Activated T-helper 17 cell treated with anti-CD3 and anti-CD28 coated beads, Interleukin-2, amount 50 U/mL, for 72 hours (primary cell): ENCODE measurements around the gene PPP6R2. TPM values are rescaled to one million over a fixed set of nuclear protein-coding genes. Genes with fewer than 3 reads are reported as not detected.
A peak's percentile ranks its signal among the peaks of the same experiment; 100 is the strongest.

Source experiments
- ATAC-seq: fragments of 150-1000 bp; cut with Tn5 transposase; replicated peaks from 2 replicates; pipeline ENCODE4 v1.10.0; 2021; ENCODE audit warnings: mild to moderate bottlenecking, moderate library complexity
- H3K27ac Mint-ChIP-seq: one replicate; pipeline ENCODE4 v1.8.0; 2022; ENCODE audit warnings: mixed read lengths
- H3K27me3 Mint-ChIP-seq: one replicate; pipeline ENCODE4 v1.8.0; 2022; ENCODE audit warnings: mixed read lengths
- H3K36me3 Mint-ChIP-seq: one replicate; pipeline ENCODE4 v1.8.0; 2022; ENCODE audit warnings: low read depth, mild to moderate bottlenecking, mixed read lengths
- H3K4me1 Mint-ChIP-seq: one replicate; pipeline ENCODE4 v1.8.0; 2022; ENCODE audit warnings: mixed read lengths
- H3K4me3 Mint-ChIP-seq: one replicate; pipeline ENCODE4 v1.8.0; 2022; ENCODE audit warnings: mild to moderate bottlenecking, mixed read lengths
- H3K9me3 Mint-ChIP-seq: one replicate; pipeline ENCODE4 v1.8.0; 2022; ENCODE audit warnings: mixed read lengths
- total RNA-seq, 2 donors: library from RNA; stranded (reverse); gene quantifications; one replicate each; pipeline ENCODE4 v1.2.3, GENCODE V29; 2022

The PPP6R2 gene
- total RNA-seq, 2 donors from 2014 or later, result 45.6 to 46.6 TPM

DNA sequence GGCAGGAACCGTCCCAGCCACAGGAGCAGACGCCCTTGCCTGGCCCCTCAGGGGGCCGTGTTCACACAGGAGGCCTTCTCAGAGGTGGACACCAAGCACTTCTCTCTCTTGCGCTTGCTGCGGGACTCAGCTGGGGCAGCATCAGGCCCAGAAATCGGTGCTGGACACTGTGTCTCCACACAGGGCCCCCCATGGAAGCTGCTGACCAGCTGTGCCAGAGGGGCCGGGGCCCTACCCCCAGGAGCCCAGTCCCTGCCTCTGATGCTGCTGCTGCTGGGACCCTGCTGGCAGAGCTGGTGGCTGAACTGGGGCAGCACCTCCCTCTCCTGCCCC, 39.6 kb upstream of the PPP6R2 start:
- peaks cover 6% of the 10 kb centered on the region for H3K27me3 Mint-ChIP-seq
- no peaks in the 10 kb centered on the region for H3K9me3 Mint-ChIP-seq
- no peak overlapping the region for H3K4me3 Mint-ChIP-seq
- no peaks in the 10 kb centered on the region for H3K36me3 Mint-ChIP-seq
- H3K27ac Mint-ChIP-seq, result no peak overlapping the region
- no peak for ATAC-seq
- H3K4me1 Mint-ChIP-seq, result peaks cover 5% of the 10 kb centered on the region

DNA sequence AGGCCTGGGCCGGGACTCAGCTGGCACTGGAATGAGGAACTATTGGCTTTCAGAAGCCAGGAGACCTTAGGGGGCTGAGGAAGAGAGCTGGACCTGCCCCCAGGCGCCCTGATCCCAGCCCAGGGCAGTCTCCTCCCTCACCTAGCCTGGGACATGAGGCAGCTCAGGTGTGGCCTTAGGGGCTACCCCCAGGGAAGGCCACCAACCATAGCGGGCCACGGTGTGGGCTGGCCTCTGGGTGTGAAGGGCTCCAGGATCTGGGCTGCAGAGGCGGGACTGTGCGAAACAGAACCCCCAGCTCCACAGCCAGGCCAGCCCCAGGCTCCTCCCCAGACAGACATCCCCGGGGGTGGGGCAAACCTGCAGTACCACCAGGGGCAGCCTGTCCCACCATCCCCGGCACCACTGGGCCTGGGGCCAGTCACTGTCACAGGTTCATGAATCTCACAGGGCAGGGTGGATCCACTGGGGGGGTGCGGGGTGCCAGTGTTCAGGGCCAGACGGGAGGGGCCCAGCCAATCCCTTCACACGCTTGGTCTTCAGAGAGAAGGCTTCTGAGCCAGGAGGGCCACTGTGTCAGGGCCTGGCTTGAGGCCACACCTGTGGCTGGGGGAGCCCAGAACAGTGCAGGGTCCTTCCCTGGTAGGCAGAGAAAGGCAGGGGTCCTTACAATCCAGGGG, 39.1 kb upstream of the PPP6R2 start:
- H3K27me3 Mint-ChIP-seq, result peaks cover 6% of the 10 kb centered on the region
- no peaks in the 10 kb centered on the region for H3K9me3 Mint-ChIP-seq
- no peaks in the 10 kb centered on the region for H3K36me3 Mint-ChIP-seq
- H3K4me1 Mint-ChIP-seq, result peaks cover 5% of the 10 kb centered on the region
- no peak overlapping the region for H3K27ac Mint-ChIP-seq
- no peak for ATAC-seq
- no peak overlapping the region for H3K4me3 Mint-ChIP-seq

DNA sequence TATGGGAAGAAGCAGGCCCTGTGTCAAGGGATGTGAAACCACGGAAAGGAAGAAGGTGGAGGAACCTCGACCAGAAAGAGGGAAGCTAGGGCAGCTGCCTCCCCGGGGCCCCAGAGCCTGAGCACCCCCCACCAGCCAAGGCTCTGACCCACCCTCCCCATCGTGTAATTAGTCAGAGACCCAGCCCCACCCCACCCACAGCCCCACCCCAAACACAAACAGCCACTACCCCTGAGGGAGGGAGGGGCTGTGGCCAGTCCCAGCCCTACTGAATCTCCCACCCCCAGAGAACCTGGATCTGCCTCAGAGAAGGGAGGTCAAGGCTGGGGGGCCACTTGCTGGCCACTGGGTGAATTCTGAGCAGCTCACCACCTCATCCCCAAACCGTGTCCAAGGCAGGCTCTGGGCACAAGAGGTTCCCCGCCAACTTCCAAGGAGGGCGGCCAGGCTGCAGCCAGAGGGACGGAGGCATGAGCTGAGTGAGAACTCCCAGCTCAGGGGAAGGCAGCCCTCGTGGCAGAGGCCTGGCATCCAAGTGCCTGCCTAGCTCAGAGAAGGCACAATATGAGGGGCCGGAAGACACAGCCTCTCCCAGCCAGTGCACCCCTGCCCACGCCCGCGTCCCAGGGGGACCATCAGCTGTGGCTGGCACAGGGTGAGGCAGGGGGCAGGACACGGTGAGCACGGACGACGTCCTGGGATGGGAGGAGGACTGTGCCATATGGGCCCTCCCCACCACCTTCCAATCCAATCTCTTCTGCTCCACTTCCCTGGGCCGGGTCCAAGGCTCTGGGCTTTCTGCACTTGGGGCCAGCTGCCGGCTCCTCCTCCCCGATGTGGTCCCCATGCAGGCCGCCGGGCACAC, 38.4 kb upstream of the PPP6R2 start:
- Mint-ChIP-seq H3K27me3 (peaks cover 6% of the 10 kb centered on the region), H3K9me3 (no peaks in the 10 kb centered on the region), H3K4me1 (peaks cover 5% of the 10 kb centered on the region), H3K27ac (no peak overlapping the region), H3K4me3 (no peak overlapping the region), H3K36me3 (no peaks in the 10 kb centered on the region)
- no peak for ATAC-seq

DNA sequence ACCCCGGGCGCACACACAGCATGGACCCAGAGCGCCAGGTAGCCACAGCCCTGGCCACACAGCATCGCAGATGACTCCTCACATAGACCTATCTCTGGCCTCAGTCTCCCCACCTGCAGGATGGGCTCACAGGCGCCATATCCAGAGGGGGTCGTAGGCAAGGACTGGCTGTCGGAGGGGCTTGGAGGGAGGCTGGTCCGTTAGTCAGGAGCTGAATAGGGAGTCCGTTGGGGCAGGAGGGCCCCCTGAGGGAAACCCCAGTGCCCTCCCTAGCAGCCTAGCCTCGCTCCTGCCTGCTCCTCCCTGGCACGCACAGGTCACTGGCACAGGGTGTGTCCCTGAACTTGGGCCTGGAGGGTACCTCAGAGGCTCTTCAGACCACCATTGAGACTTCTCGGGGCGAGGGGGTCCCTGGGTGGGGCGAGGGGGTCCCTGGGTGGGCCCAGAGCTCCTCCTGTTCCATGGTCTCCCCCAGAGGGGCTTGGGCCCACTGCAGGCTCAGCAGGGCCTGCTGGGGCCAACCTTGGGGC, 37.7 kb upstream of the PPP6R2 start:
- H3K27me3 Mint-ChIP-seq, result peaks cover 6% of the 10 kb centered on the region
- peak overlapping the region; percentile 75 for H3K4me3 Mint-ChIP-seq
- H3K4me1 Mint-ChIP-seq, result peaks cover 5% of the 10 kb centered on the region
- H3K36me3 Mint-ChIP-seq, result no peaks in the 10 kb centered on the region
- H3K9me3 Mint-ChIP-seq, result no peaks in the 10 kb centered on the region
- H3K27ac Mint-ChIP-seq, result peak overlapping the region; percentile 73
- ATAC-seq, result peak; percentile 5

DNA sequence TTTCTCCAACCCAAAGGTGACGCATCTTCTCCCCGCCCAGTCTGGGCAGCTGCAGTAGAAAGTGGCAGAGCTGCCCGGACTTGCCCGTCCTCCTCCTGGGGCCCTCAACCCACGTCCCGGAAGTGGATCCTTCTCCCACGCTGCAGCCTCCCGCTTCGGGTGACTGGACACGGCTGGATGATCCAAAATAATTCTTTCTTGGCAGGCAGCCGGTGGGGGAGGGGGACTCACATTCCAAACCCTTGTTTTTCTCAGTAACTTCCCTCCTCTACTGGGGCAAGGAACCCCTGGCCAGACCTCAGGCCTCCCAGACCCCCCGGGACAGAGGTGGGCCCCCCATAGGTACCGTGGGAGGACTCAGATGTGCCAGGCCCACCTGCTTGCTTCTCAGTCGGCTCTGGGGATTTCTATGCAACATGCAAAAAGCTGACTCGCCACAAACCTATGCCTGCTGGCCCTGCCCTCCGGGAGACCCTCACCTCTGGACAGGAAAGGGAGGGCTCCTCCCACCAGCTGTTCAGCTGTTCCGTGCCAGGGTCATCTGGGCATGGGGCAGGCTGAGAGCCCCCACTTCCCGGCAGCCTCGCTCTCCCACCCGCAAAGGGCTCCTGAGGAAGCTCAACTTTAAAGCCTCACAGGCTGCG, 37.1 kb upstream of the PPP6R2 start:
- H3K27ac Mint-ChIP-seq, result peak overlapping the region; percentile 73

DNA sequence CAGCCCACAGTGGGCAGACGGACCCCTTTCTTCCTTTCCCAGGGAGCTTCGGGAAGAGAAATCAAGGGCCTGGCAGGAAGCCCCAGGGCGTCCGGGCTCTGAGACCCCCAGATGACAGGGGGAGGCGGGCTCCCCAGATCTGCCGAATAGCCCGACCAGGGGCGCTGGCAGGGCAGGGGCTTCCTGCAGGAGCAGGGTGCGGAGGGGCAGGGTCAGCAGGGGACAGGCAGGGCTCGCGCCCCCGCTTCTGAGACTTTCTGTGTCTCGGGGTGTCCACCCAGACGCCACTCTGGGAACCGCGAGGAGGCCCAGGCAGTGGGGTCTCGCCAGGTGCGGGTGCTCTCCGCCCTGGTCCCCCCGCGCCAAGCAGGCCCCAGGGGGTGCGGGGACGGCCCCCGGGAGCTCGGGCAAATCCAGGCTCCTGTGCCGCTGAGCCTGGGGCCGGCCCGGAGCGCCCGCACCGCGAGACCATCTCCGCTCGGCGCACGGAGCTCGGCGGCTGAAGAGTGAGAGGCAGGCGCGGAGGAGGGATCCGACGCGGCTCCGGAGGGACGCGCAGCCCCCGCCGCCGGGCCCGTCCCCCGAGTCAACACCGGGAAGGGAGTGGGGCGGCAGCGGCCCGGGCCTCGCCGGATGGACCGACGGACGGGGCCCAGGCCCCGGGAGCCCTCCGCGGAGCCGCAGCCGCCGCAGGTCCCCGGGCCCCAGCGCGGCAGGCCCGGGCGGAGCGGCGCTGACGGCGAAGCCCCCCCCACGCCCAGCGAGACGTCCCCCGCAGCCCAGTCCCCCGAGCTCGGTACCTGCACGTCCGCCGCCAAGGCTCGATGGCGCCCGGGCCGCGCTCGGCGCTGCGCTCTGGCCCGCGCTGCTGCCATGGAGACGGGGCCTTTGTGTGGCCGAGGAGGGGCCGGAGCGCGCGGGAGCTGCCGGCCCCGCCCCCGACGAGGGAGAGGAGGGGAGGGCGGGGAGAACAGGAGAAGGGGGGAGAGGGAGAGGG, 36.1 kb upstream of the PPP6R2 start, which contains the start of gene PLXNB2:
Gene PLXNB2, minus strand, starts transcription at position 894 of the 997 bp plus-strand sequence. CDS start 17,062 bp downstream, outside the sequence.
- Mint-ChIP-seq H3K9me3 (no peaks in the 10 kb centered on the region), H3K36me3 (no peaks in the 10 kb centered on the region), H3K4me1 (peaks cover 5% of the 10 kb centered on the region), H3K27ac (no peak within 1 kb of the TSS), H3K4me3 (peak within 1 kb of the TSS; percentile 75), H3K27me3 (peaks cover 6% of the 10 kb centered on the region)
- peak; percentile 68 for ATAC-seq

More for the DNA sequence above, 37.1 kb upstream of the PPP6R2 start:
- Mint-ChIP-seq H3K9me3 (no peaks in the 10 kb centered on the region), H3K4me3 (peak overlapping the region; percentile 75), H3K4me1 (peaks cover 5% of the 10 kb centered on the region), H3K36me3 (no peaks in the 10 kb centered on the region), H3K27me3 (peaks cover 6% of the 10 kb centered on the region)
- peak; percentile 62 for ATAC-seq

DNA sequence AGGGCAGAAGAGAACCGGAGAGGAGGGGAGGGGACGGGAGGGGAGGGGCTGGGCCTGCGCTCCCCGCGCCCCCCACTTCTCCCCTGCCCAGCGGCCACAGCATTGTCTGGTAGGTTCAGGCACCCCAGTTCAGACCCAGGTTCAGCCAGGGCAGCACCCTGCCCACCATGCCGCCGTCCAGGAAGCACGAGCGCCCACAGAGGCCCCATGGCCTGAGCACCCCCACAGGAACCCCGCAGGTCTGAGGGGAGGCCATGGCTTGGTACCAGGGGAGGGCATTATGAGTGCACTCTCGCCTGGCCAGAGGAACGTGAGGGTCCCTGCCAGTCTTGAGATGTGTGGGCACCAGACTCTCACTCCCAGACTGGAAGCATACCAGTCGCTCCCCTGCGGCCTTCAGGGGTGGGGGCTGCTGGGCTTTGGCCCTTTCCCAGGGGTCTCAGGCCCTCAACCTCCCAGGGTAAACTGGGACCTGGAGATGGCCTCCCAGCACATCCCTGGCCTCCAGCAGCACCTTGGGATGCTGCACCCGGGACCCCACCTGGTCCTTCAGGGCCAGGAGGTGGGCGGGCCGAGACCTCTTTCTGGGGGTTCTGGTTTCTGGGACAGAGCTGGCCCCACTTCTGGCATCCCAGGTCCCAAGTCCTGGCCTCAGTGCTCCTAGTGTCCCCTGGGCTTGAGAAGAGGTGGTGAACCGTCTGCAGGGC, 35.1 kb upstream of the PPP6R2 start:
- no peak overlapping the region for H3K4me3 Mint-ChIP-seq
- no peaks in the 10 kb centered on the region for H3K9me3 Mint-ChIP-seq
- H3K27me3 Mint-ChIP-seq, result peaks cover 6% of the 10 kb centered on the region
- peaks cover 5% of the 10 kb centered on the region for H3K4me1 Mint-ChIP-seq
- ATAC-seq, result no peak
- no peak overlapping the region for H3K27ac Mint-ChIP-seq
- no peaks in the 10 kb centered on the region for H3K36me3 Mint-ChIP-seq

DNA sequence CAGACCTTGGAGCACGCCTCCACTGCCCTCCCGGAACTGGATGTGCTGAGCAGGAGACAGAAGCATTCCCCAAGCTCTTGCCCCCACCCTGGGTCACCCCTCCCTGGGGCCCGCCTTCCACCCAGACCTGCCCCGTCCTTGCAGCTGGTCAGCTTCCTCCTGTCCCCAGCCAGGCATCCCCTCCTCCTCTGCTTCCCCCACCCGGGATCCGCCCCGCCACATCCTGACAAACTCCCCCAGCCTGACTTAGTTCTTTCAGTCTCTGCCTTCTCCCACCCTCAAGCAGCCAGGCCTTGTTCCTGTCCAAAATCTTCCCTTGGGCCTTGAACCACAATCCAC, 34.6 kb upstream of the PPP6R2 start:
- peak overlapping the region; percentile 42 for H3K27ac Mint-ChIP-seq
- peaks cover 5% of the 10 kb centered on the region for H3K4me1 Mint-ChIP-seq
- H3K4me3 Mint-ChIP-seq, result peak overlapping the region; percentile 21

DNA sequence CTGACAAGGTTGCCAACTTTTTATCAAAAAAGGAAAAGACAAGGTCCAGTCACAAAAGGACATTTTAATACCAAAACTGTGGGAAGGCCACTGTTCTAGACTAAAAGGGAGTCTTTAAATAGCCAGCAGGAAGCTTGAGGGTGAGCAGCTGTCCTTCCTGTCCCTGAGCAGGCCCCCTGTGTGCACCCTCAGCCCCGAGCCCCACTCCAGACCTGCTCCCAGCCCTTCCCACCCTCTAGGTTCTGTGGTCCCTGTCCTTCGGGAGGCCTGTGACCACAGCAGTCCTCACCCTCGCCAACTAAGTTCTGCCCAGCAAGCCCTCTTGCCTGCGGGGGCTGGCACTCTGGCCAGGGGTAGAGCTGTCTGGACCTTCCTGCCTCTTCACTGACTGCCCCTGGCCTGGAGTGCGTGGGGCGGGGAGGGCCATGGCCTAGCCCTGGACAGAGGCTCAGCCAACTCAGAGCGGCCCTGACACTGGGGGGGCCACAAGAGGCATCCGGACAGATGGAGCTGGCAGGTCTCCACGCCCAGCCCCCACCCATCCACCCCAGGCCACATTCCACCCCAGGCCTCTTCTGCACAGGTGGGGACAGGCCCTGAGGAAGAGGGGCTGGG, 34.0 kb upstream of the PPP6R2 start:
- H3K4me3 Mint-ChIP-seq, result peak overlapping the region; percentile 21

More for the DNA sequence above, 34.6 kb upstream of the PPP6R2 start:
- peaks cover 6% of the 10 kb centered on the region for H3K27me3 Mint-ChIP-seq
- H3K36me3 Mint-ChIP-seq, result no peaks in the 10 kb centered on the region
- H3K9me3 Mint-ChIP-seq, result no peaks in the 10 kb centered on the region
- ATAC-seq, result no peak

DNA sequence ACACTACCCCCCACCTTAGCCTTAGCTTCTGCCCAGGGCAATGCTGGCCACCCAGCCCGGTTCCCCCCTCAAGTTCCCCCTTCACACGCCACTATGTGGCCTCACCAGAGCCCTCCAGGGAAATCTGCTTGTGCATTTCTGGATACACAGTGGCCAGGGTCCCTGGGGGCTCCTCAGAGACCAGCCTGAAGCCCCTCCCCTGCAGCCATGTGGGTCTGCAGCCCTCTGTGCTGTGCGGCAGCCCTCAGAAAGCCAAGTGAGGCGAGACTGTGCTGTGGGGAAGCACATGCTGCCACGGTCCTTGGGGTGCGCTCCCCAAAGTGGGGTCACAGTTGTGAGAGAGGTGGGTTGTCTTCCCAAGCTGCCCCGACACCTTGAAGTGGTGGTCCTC, 33.5 kb upstream of the PPP6R2 start:
- Mint-ChIP-seq H3K36me3 (no peaks in the 10 kb centered on the region), H3K4me1 (peaks cover 10% of the 10 kb centered on the region), H3K27me3 (peaks cover 6% of the 10 kb centered on the region), H3K27ac (no peak overlapping the region), H3K9me3 (no peaks in the 10 kb centered on the region), H3K4me3 (no peak overlapping the region)
- no peak for ATAC-seq

More for the DNA sequence above, 34.0 kb upstream of the PPP6R2 start:
- Mint-ChIP-seq H3K36me3 (no peaks in the 10 kb centered on the region), H3K9me3 (no peaks in the 10 kb centered on the region), H3K27me3 (peaks cover 6% of the 10 kb centered on the region), H3K4me1 (peaks cover 5% of the 10 kb centered on the region), H3K27ac (peak overlapping the region; percentile 42)
- no peak for ATAC-seq

DNA sequence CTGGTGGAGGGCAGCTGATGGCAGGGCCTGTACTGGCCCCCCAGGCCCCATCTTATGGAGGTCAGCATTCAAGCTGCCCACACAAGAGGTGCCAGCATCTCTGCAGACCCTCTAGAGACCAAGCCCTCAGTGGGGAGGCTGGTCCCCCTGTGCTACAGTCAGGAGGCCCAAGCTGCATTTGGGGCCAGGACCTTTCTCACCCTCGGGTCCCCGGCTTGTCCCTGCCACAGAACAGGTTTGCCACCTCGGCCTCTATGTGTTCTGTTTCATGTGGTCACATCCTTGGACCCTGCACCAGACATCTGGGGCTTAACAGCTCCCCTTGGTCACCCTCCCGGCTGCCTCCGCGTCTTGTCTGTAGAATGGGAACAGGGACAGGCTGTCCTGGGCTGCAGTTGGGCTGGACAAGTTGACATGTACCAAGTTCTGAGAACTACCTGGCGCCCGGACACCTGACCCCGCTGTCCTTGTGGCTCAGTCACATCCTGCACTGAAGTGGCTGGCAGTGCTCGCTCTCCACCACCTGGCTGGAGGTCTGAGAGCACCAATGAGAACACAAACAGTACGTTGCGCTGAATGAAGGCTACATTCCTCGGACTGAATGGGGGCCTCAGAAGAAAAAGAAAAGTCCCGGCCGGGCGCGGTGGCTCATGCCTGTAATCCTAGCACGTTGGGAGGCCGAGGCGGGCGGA, 33.0 kb upstream of the PPP6R2 start:
- Mint-ChIP-seq H3K4me3 (no peak overlapping the region), H3K4me1 (peaks cover 12% of the 10 kb centered on the region), H3K9me3 (no peaks in the 10 kb centered on the region), H3K36me3 (no peaks in the 10 kb centered on the region), H3K27me3 (peaks cover 6% of the 10 kb centered on the region), H3K27ac (no peak overlapping the region)
- no peak for ATAC-seq

DNA sequence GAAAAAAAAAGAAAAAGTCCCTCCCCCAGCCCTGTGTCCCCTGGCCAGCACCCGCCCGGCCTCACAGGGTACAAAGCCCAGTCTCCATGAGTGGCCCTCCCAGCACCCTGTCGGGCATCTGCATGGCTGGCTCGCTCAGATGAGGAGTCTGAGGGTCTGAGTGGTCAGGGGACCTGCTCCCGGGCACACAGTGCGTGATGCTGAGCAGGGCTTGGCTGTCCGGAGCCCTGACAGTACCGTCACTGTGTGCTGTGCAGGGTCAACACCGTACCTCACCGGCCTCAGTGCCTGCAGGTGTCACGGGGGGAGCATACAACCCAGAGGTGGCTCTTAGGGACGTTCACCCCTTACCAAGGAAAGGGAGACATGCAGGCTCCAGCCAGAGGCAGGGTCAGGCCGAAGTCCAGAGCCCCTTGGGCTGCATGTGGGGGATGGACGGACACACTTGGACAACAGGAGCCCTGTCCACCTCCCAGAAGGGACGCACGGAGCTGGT, 32.1 kb upstream of the PPP6R2 start:
- no peak overlapping the region for H3K27ac Mint-ChIP-seq
- H3K9me3 Mint-ChIP-seq, result no peaks in the 10 kb centered on the region
- no peaks in the 10 kb centered on the region for H3K36me3 Mint-ChIP-seq
- H3K4me3 Mint-ChIP-seq, result no peak overlapping the region
- H3K27me3 Mint-ChIP-seq, result peaks cover 3% of the 10 kb centered on the region
- ATAC-seq, result no peak
- peaks cover 13% of the 10 kb centered on the region for H3K4me1 Mint-ChIP-seq
